ENCODE data around the gene SCP2.

- no peak for TF ChIP-seq CTCF (IDR thresholded peaks at IDR 0.05)
- no peak for TF ChIP-seq POLR2A (IDR thresholded peaks at IDR 0.05)
- TF ChIP-seq EP300 (IDR thresholded peaks at IDR 0.05): no peak
Measured at GRCh38 chr1:53093451-53093754, 166.3 kb downstream of the SCP2 start.
